Uterus (tissue), 4 donors: ENCODE data around the gene CHD8. TPM values are rescaled to one million over a fixed set of nuclear protein-coding genes. Genes with fewer than 3 reads are reported as not detected.

ENCODE experiments used
- small RNA-seq: library from RNA; depleted of rRNA; stranded (forward); fragments of <200 nt; gene quantifications from one replicate; pipeline ENCODE3, GENCODE V24; 2016
- total RNA-seq, 4 donors: library from RNA; depleted of rRNA in 3 of 4; stranded (reverse); fragments of >200 nt in 3 of 4; gene quantifications; one replicate each; pipeline versions ENCODE4 v1.1.0 to v1.2.4, GENCODE V29; 2014 to 2023
- donor health status: DM: yes; HTN: yes; CAD: no.

Gene CHD8
- total RNA-seq, 4 donors from 2014 or later, result 21.8 to 95.1 (median 48.8) TPM

Small RNAs within 50 kb of the gene (small RNA-seq; reads per million reads assigned to genes)
- gene RN7SL650P (not detected), gene SNORD8 (21,194 reads per million, percentile 100 among the genes with 10 or more reads in this experiment), gene SNORD9 (65.2 reads per million, percentile 93 among the genes with 10 or more reads in this experiment)

Other genes with a start within 250 kb of the CHD8 start
- 100 to 1,000 TPM; 378 to 599 (median 531) TPM for gene HNRNPC, start 186.7 kb downstream of the CHD8 start, total RNA-seq
- gene RPGRIP1, start 176.0 kb downstream of the CHD8 start, total RNA-seq, result under 1 TPM in 1 of 4 donors, not detected in 3; 0.14 TPM
- gene SUPT16H, start 72.1 kb downstream of the CHD8 start, total RNA-seq, result 100 to 1,000 TPM in 1 of 4 donors, 10 to 100 TPM in 3; 31.5 to 115 (median 64.1) TPM
- gene RAB2B, start 20.8 kb upstream of the CHD8 start, total RNA-seq, result 10 to 100 TPM in 3 of 4 donors, 1 to 10 TPM in 1; 8.5 to 47.9 (median 22.9) TPM
- 10 to 100 TPM; 19.4 to 78.0 (median 59.0) TPM for gene TOX4, start 21.1 kb upstream of the CHD8 start, total RNA-seq
- 100 to 1,000 TPM in 1 of 4 donors, 10 to 100 TPM in 3; 47.4 to 101 (median 57.7) TPM for gene METTL3, start 55.2 kb upstream of the CHD8 start, total RNA-seq
- gene SALL2, start 70.2 kb upstream of the CHD8 start, total RNA-seq, result 10 to 100 TPM in 2 of 4 donors, 1 to 10 TPM in 1, under 1 TPM in 1; 0.26 to 28.8 (median 10.4) TPM
- gene OR10G3, start 124.0 kb upstream of the CHD8 start, total RNA-seq, result not detected
- gene OR10G2, start 178.8 kb upstream of the CHD8 start, total RNA-seq, result not detected
- gene OR4E2, start 197.7 kb upstream of the CHD8 start, total RNA-seq, result not detected
- gene OR4E1, start 217.7 kb upstream of the CHD8 start, total RNA-seq, result not detected